ENCODE results near the gene MARF1. TPM values are rescaled to one million over a fixed set of nuclear protein-coding genes. Genes with fewer than 3 reads are reported as not detected.
"Not testable (repeated sequence)": the region's sequence is repeated elsewhere in the genome, so short reads cannot be mapped to it uniquely, and the experiment has no call there.

MARF1 gene
- total and polyA plus RNA-seq, 2 of the 8 experiments (the other 6 are each of a cell fraction or from before 2014, with no cell fraction given): 5.6 to 31.4 TPM

DNA sequence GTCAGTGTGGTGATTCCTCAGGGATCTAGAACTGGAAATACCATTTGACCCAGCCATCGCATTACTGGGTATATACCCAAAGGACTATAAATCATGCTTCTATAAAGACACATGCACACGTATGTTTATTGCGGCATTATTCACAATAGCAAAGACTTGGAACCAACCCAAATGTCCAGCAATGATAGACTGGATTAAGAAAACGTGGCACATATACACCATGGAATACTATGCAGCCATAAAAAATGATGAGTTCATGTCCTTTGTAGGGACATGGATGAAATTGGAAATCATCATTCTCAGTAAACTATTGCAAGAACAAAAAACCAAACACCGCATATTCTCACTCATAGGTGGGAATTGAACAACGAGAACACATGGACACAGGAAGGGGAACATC, 12.6 kb upstream of the MARF1 start:
- H3K27ac ChIP-seq (ENCODE audit: low read depth, low read length); POLR2A ChIA-PET (ENCODE audit: partially characterized antibody); H3K4me1 ChIP-seq (replicated peaks in 1 of 4; ENCODE audit: control insufficient read depth in 3 of 4, insufficient read depth in 4 of 4, low read length in 3 of 4); H2BK5ac ChIP-seq (ENCODE audit: low read depth, low read length); H2BK20ac ChIP-seq (ENCODE audit: low read length); H3K4me3 ChIP-seq (ENCODE audit: extremely low read depth in 1 of 4, insufficient read depth in 2 of 4, low read depth in 3 of 4, low read length in 4 of 4); H3K9me3 ChIP-seq (ENCODE audit: insufficient read depth in 2 of 2, low read depth in 1 of 2, low read length in 1 of 2); H3K4ac ChIP-seq (replicated peaks; ENCODE audit: insufficient read length, low read depth, low read length); H2AFZ ChIP-seq (ENCODE audit: low read length); H2BK15ac ChIP-seq (ENCODE audit: low read length); FAIRE-seq; H4K8ac ChIP-seq (ENCODE audit: extremely low read depth, insufficient read depth, low read length); H4K91ac ChIP-seq (replicated peaks; ENCODE audit: insufficient read length, low read length); H3K18ac ChIP-seq (ENCODE audit: extremely low read depth, low read length); H3K79me1 ChIP-seq (ENCODE audit: low read depth, low read length); DNase-seq (ENCODE audit: low read depth in 1 of 2, low spot score in 2 of 2); H3K9ac ChIP-seq (replicated peaks in 1 of 4; ENCODE audit: extremely low read depth in 1 of 4, low read depth in 3 of 4, low read length in 3 of 4); H3K36me3 ChIP-seq (ENCODE audit: control insufficient read depth in 2 of 4, insufficient read depth in 4 of 4, low read length in 3 of 4); H3K23me2 ChIP-seq (ENCODE audit: low read depth, low read length); H3K23ac ChIP-seq (ENCODE audit: insufficient read length); H2BK120ac ChIP-seq (replicated peaks; ENCODE audit: low read depth, low read length); H4K5ac ChIP-seq (ENCODE audit: insufficient read length, low read depth, low read length); H2BK12ac ChIP-seq (ENCODE audit: low read depth, low read length); H3K14ac ChIP-seq (ENCODE audit: insufficient read length); H3K56ac ChIP-seq (replicated peaks; ENCODE audit: insufficient read length, low read depth, low read length); CTCF ChIA-PET (ENCODE audit: partially characterized antibody); H2AK5ac ChIP-seq (ENCODE audit: low read depth, low read length); H3K4me2 ChIP-seq (ENCODE audit: insufficient read depth in 1 of 2, low read depth in 2 of 2, low read length in 2 of 2); H3K27me3 ChIP-seq (replicated peaks in 1 of 4; ENCODE audit: control insufficient read depth in 3 of 4, extremely low read depth in 1 of 4, insufficient read depth in 3 of 4, low read length in 3 of 4); H4K20me1 ChIP-seq (replicated peaks in 1 of 2; ENCODE audit: control insufficient read depth in 1 of 2, insufficient read depth in 2 of 2, low read length in 2 of 2): not testable (repeated sequence)
- peaks cover 0 to 30% of the 10 kb centered on the region in 2 experiments; a peak in 3 of 4 replicates for H3K79me2 ChIP-seq (ENCODE audit: control insufficient read depth in 1 of 2, insufficient read depth in 2 of 2, low read length in 2 of 2)
- 97% methylated on average over 3 of the region's 6 CpGs; no CpG with 5 or more reads in 1 of the 2 experiments for WGBS, 2 experiments (ENCODE audit: extremely low coverage in 1 of 2, insufficient coverage in 1 of 2, insufficient read length in 1 of 2, insufficient replicate concordance in 2 of 2, low coverage in 1 of 2, low lambda C conversion rate in 2 of 2, missing lambda C conversion rate in 1 of 2)

Data from H1 (cell line).